Mesodermal cell (in vitro differentiated cells): Measurements from ENCODE around the gene SORCS2.

Source experiments
- H3K27ac ChIP-seq: 2 replicates; pipeline ENCODE4 v1.7.0; 2013; ENCODE audit warnings: mild to moderate bottlenecking, low read depth, low read length, moderate library complexity; ENCODE audit not compliant: severe bottlenecking
- H3K36me3 ChIP-seq: 2 replicates; pipeline ENCODE4 v1.7.1; 2013; ENCODE audit warnings: mild to moderate bottlenecking, low read length, moderate library complexity; ENCODE audit not compliant: control insufficient read depth, insufficient read depth
- H3K4me1 ChIP-seq: one replicate; pipeline ENCODE4 v1.7.1; 2013; ENCODE audit warnings: mild to moderate bottlenecking, low read length; ENCODE audit not compliant: insufficient read depth, control insufficient read depth, poor library complexity, severe bottlenecking
- H3K4me3 ChIP-seq: 2 replicates; pipeline ENCODE4 v1.7.0; 2013; ENCODE audit warnings: low read length, control low read depth, mild to moderate bottlenecking; ENCODE audit not compliant: insufficient read depth, poor library complexity, severe bottlenecking; ENCODE audit errors: extremely low read depth
- H3K9me3 ChIP-seq: 2 replicates; pipeline ENCODE4 v1.7.1; 2013; ENCODE audit warnings: mild to moderate bottlenecking, low read length, moderate library complexity; ENCODE audit not compliant: control insufficient read depth
- WGBS, 2 experiments: methylation state at CpG; one replicate each; pipeline ENCODE4 v1.1.5; 2013; ENCODE audit warnings: missing lambda C conversion rate in 2 of 2; ENCODE audit not compliant: insufficient coverage in 2 of 2; 5-methylcytosine and 5-hydroxymethylcytosine counted together

SORCS2 gene

DNA sequence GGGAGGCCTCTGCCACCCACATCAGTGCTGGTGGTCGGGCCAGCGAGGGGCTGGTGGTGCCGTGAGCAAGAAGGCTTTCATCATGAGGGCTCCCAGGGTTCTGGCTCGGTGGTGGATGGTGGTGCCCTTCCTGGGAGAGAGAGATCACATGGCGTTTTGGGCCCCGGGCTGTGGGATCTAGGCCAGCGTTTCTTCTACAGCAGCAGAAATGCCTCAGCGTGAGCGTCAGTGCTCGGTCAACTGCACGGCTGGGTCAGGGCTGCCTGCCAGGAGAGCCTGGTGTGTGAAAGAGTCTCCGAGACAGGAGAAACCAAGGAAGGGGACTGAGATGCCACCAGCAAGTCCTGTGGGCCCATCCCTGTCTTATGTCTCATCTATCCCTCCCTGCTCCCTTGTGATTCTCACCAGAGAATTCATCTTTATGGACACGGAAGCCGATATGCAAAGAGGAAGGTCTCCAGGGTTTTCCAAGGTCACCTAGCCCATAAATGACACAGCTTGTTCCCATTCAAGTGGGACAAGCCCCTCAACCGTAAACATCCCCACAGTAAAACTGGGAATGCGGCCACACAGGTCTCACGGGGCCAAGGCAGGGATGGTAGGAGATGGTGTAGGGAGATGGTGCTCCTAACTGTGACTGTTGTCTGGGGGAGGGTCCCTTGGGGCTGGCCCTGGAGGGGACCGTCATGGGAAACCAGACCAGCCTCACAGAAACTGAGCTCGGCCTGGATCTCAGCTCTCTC lies 99.2 kb downstream of the SORCS2 start:
- Histone ChIP-seq H3K4me3 (no peak overlapping the region), H3K36me3 (no peaks in the 10 kb centered on the region), H3K4me1 (no peaks in the 10 kb centered on the region), H3K9me3 (no peaks in the 10 kb centered on the region), H3K27ac (no peak overlapping the region)
- 91 to 95% methylated on average over 16 of the region's 19 CpGs for WGBS, 2 experiments

DNA sequence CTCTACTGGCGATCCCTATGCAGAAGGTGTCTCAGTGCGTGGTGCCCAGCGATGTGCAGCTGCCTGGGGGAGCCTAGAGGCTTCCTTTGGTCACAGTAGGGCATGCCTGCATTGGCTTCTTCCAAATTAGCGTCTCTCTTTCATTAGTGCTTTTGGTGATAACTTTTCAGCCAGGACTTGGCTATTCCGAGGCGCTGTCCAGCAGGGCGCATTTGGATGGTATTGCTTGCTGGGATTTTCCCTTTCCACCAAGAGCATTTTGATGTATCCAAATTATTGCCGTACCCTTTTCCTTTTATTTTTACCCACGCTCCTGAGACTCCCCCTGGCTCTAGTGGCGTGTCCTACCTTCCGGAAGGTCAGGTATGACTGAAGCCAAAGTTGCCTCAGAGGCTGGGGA lies 101.4 kb downstream of the SORCS2 start:
- Histone ChIP-seq H3K4me1 (peaks cover 10% of the 10 kb centered on the region), H3K36me3 (no peaks in the 10 kb centered on the region), H3K9me3 (no peaks in the 10 kb centered on the region), H3K4me3 (no peak overlapping the region), H3K27ac (no peak overlapping the region)
- WGBS, 2 experiments, result 90 to 94% methylated on average over 9 to 11 of the region's 11 CpGs

DNA sequence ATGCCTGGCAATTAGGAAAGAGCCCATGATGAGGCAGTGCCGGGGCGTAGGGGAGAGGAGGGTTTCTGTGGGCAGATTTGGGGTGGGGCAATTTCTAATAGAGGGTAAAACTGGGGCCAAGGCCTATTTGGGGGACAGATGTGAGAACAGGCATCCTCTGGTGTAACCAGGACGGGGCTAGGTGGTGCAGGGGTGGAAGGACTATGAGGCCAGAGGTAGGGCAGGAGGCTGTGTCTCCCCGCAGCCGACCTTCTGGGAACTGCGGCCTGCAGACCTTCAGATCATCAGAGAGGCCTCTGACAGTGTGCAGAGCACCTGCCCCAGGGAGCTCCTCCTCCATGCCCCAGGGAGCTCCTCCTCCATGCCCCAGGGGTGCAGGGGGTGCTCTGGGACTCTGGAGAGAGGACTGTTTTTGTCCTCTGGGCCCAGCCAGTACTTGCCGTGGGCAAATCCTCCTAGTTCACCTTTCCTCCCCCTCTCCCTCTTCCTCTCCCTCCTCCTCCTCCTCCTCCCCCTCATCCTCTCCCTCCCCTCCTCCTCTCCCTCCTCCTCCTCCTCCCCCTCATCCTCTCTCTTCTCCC lies 101.9 kb downstream of the SORCS2 start:
- no peak overlapping the region for H3K4me3 ChIP-seq
- 81 to 87% methylated on average over 6 to 7 of the region's 7 CpGs for WGBS, 2 experiments
- H3K9me3 ChIP-seq, result no peaks in the 10 kb centered on the region
- H3K36me3 ChIP-seq, result no peaks in the 10 kb centered on the region
- H3K4me1 ChIP-seq, result peaks cover 10% of the 10 kb centered on the region
- no peak overlapping the region for H3K27ac ChIP-seq

DNA sequence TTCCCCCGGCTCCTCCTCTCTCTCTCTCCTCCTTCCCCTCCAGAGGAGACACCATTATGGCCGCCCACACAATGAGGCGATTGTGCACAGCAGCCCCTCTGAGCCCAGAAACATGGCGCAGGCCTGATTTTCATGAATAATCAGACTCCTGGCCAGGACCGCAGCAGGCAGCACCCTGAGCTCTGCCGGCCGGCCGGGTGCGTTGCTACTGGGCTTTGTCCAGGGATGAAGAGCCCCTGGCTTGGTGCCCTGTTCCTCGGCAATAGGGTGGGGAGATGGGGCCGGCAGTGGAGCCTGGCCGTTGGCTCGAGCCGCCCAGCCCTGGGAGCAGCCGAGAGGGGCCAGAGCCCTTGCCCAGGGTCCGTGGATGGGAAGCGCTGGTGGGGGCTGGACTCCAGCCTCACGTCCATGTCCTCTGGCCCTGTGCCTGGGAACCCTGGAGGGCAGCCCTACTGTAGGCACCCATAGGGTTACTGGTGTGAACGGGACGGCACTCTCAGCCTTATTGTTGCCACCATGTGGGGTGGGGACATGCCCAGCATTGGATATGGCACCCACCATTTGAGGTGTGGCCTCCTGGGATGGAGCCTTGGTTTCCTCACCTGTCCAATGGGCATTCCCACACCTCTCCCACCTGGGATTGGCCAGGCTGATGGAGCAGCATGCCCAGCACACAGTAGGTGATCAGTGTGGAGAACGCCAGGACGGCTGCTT lies 103.0 kb downstream of the SORCS2 start:
- no peak overlapping the region for H3K4me3 ChIP-seq
- H3K9me3 ChIP-seq, result no peaks in the 10 kb centered on the region
- H3K4me1 ChIP-seq, result peaks cover 10% of the 10 kb centered on the region
- H3K27ac ChIP-seq, result no peak overlapping the region
- H3K36me3 ChIP-seq, result no peaks in the 10 kb centered on the region
- 93 to 95% methylated on average over 14 to 22 of the region's 22 CpGs for WGBS, 2 experiments

DNA sequence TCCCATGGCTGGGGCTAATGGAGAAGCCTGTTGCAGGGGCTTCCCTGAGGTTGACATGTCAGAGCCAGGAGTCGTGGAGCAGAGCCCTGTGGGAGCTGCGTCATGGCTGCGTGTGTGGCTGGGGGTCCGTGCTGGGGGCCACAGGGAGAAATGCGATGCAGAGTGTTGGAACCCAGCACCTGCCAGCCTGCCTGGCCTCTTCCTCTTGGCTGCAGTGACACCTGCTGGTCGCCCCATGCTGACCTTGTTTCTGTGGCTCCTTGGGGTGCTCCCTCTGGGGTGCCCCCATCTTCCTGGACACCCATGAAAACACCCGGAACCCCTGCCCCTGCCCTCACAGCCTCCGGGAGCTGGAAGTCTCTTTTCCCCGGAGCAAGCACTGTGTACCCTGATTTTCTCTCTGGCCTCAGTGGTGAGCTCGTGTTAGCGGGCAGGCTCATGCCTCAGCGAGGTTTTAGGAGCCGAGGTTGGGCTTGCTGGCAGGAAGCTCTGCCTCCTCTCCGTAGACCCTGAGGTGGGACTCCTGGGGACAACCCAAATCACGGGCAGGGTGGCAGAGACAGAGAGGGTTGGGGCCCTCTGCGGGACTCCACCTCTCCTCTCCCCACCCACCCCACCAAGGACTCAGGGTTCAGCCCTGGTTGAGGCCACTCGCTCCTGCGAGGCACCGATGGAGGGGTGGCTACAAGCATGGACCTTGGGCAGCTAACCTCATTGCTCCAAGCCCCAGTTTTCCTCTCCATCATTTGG lies 103.7 kb downstream of the SORCS2 start:
- 82% methylated on average over 15 to 16 of the region's 19 CpGs for WGBS, 2 experiments
- H3K27ac ChIP-seq, result no peak overlapping the region
- H3K9me3 ChIP-seq, result no peaks in the 10 kb centered on the region

DNA sequence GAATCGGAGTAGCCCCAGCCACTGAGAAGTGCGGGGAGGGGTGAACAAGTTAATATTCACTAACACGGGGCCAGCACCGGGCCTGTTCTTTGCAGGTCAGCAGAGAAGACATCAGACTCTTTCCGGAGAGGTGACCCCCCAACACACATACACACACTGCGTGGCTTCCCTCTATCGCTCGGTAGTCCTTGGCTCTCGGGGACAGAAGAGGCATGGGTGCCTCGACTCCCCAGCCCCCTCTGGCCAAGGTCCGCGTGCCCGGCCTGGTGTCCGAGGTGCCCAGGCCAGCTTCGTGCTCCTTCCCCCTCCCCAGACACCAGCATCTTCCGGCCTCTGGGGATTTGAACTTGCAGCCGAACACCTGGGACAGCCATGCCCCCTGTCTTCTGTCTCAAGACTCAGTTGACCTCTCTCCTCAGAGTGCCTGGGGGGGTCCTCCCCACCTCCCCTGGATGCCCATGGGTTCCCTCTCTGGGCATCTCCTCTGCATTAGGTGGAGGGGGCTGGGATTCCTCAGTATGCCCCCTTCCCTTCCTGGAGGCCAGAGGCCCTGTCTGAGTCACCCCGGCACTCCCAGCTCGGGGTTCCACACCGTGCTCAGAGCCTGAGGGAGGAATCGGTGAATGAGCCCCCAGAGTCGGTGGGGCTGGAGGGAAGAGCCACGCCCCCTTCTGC lies 104.5 kb downstream of the SORCS2 start:
- WGBS, 2 experiments, result 84 to 89% methylated on average over 19 to 20 of the region's 23 CpGs
- no peak overlapping the region for H3K4me3 ChIP-seq

More for the DNA sequence above, 103.7 kb downstream of the SORCS2 start:
- Histone ChIP-seq H3K4me1 (peaks cover 10% of the 10 kb centered on the region), H3K36me3 (no peaks in the 10 kb centered on the region), H3K4me3 (no peak overlapping the region)

DNA sequence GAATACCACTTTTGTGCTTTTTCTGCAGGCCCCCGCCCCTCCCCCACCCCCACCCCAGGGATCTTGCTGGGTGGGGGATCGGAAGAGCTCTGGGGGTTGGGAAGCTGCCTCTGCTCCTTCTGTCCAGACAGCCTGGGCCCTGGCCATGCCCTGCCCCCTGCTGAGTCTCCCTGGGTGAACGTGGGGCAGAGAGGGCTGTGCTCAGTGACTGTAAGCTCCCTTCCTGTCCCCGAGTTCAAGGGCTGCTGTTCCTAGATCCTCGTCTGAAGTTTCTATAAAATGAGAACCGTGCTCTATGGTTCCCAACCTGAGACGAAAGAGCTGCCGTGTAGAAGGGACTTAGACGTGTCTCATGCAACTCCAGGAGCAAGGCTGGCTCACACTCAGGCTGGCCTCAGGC lies 105.0 kb downstream of the SORCS2 start:
- WGBS, 2 experiments, result 73 to 76% methylated on average over 7 of the region's 9 CpGs
- no peaks in the 10 kb centered on the region for H3K36me3 ChIP-seq

More for the DNA sequence above, 104.5 kb downstream of the SORCS2 start:
- Histone ChIP-seq H3K4me1 (peaks cover 10% of the 10 kb centered on the region), H3K36me3 (no peaks in the 10 kb centered on the region), H3K27ac (no peak overlapping the region), H3K9me3 (no peaks in the 10 kb centered on the region)

DNA sequence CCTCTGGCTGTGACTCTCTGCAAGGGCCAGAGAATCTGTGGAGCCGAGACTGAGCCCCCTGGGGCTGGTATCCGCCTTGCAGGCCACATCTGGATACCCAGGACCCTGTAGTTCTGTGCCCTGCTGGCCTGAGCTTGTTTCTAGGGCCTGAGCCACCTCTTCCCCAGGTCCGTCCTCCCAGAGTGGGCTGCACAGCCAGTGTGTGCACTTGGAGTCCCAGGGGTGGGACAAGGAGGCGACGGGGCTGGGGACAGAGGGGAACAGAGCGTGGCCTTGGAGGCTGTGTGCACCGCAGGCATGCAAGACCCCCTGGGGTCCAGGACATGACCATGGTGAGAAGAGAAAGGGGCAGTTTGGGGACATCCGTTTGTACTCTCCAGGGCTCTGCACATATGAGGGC lies 105.5 kb downstream of the SORCS2 start:
- Histone ChIP-seq H3K27ac (no peak overlapping the region), H3K4me3 (no peak overlapping the region), H3K9me3 (no peaks in the 10 kb centered on the region), H3K36me3 (no peaks in the 10 kb centered on the region), H3K4me1 (peaks cover 10% of the 10 kb centered on the region)
- WGBS, 2 experiments, result 85 to 92% methylated on average over 6 to 8 of the region's 8 CpGs

More for the DNA sequence above, 105.0 kb downstream of the SORCS2 start:
- no peak overlapping the region for H3K4me3 ChIP-seq
- peaks cover 10% of the 10 kb centered on the region for H3K4me1 ChIP-seq
- no peaks in the 10 kb centered on the region for H3K9me3 ChIP-seq
- H3K27ac ChIP-seq, result no peak overlapping the region

DNA sequence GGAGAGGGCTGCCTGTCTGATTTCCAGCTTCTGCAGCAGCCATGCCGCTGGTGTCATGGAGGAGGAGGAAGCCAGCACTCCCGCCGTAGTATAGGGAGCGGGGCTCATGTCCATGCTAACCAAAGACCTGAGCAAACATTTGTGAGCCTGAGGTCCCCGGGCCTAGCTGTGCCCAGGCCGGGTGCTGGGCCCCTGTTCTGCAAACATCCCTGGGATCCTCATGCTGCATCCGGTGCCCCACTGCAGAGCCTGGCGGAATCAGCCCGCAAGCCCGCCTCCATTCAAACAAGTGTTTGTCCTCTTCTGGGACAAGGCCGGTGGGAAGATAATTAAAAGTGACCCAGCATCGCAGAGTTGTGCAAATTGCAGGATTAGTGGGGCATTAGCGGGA lies 106.3 kb downstream of the SORCS2 start:
- Histone ChIP-seq H3K4me3 (no peak overlapping the region), H3K36me3 (no peaks in the 10 kb centered on the region), H3K4me1 (peaks cover 10% of the 10 kb centered on the region), H3K9me3 (no peaks in the 10 kb centered on the region), H3K27ac (no peak overlapping the region)
- 84 to 93% methylated on average over 12 to 13 of the region's 13 CpGs for WGBS, 2 experiments
